ENCODE results near the gene NANOS3. TPM values are rescaled to one million over a fixed set of nuclear protein-coding genes. Genes with fewer than 3 reads are reported as not detected.

The NANOS3 gene
- total RNA-seq, 1 experiment from 2014 or later = 1.1 TPM

GRCh38 chr19:13827656-13828055 is 49.3 kb upstream of the NANOS3 start:
- POLR2A ChIA-PET = interaction anchor here (0.6 to 3.2 kb wide), 3 partner anchors 10 to 49 kb away, joined by 3 to 20 read pairs (median 6); partner anchors contain the start of gene ZSWIM4
- DNase-seq (ENCODE audit: low spot score) (no peak), ATAC-seq (peak; percentile 66)
- no peaks in the 10 kb centered on the region for H3K9me3 Mint-ChIP-seq
- peaks cover 15% of the 10 kb centered on the region for H3K4me1 Mint-ChIP-seq
- TF ChIP-seq RELA (CRISPR knock-in tag; IDR thresholded peaks at IDR 0.05; ENCODE audit: borderline replicate concordance) (no peak), SMAD3 (CRISPR knock-in tag; IDR thresholded peaks at IDR 0.05; ENCODE audit: borderline replicate concordance) (no peak), E2F5 (CRISPR knock-in tag; IDR thresholded peaks at IDR 0.05) (no peak), TEAD1 (CRISPR knock-in tag; IDR thresholded peaks at IDR 0.05) (no peak), ATF3 (CRISPR knock-in tag; conservative IDR thresholded peaks at IDR 0.05) (no peak), ZSCAN18 (CRISPR knock-in tag; IDR thresholded peaks at IDR 0.05) (no peak), PREB (CRISPR knock-in tag; IDR thresholded peaks at IDR 0.05; ENCODE audit: borderline replicate concordance) (no peak), ETV6 (CRISPR knock-in tag; IDR thresholded peaks at IDR 0.05) (no peak), SMAD4 (CRISPR knock-in tag; IDR thresholded peaks at IDR 0.05) (no peak), CTCF (IDR thresholded peaks at IDR 0.05) (no peak), ESRRA (CRISPR knock-in tag; IDR thresholded peaks at IDR 0.05; ENCODE audit: borderline replicate concordance) (no peak), ATF6 (CRISPR knock-in tag; IDR thresholded peaks at IDR 0.05) (no peak), USF2 (CRISPR knock-in tag; IDR thresholded peaks at IDR 0.05) (no peak), CREM (CRISPR knock-in tag; IDR thresholded peaks at IDR 0.05) (no peak), ZNF425 (CRISPR knock-in tag; conservative IDR thresholded peaks at IDR 0.05) (no peak), IRF2 (CRISPR knock-in tag; IDR thresholded peaks at IDR 0.05; ENCODE audit: borderline replicate concordance, low read depth) (no peak), ZBTB21 (CRISPR knock-in tag; IDR thresholded peaks at IDR 0.05; ENCODE audit: borderline replicate concordance) (no peak), SP1 (CRISPR knock-in tag; conservative IDR thresholded peaks at IDR 0.05) (no peak), ZNF396 (CRISPR knock-in tag; IDR thresholded peaks at IDR 0.05; ENCODE audit: borderline replicate concordance) (no peak)
- H3K36me3 Mint-ChIP-seq = peaks cover 30% of the 10 kb centered on the region
- peak overlapping the region; percentile 73 for H3K27ac Mint-ChIP-seq
- no peak overlapping the region for H3K4me3 Mint-ChIP-seq
- no peaks in the 10 kb centered on the region for H3K27me3 Mint-ChIP-seq (ENCODE audit: low read depth)
- CTCF ChIA-PET = interaction anchor here (0.6 to 1.6 kb wide), 10 partner anchors 9 to 232 kb away, joined by 3 to 10 read pairs (median 5); no protein-coding TSS in a partner anchor

Measured in WTC11 (cell line).